HG03135 (cell line): ENCODE results near the gene OR4N5.

Experiments
- ATAC-seq: cut with Tn5 transposase; IDR thresholded peaks from one replicate; pipeline ENCODE4 v1.9.1; 2021; ENCODE audit warnings: mild to moderate bottlenecking, moderate library complexity; ENCODE audit not compliant: unreplicated experiment

OR4N5 gene

GRCh38 chr14:20194101-20194500, 55.5 kb downstream of the OR4N5 start:
- ATAC-seq: no peak
